KMS-11 (cell line): Measurements from ENCODE around the gene IL17RC.

Experiments
- H2AFZ ChIP-seq: fragments of 200-600 bp; sonication (generic); 2 replicates; pipeline ENCODE4 v1.6.1; 2016; ENCODE audit warnings: antibody characterized with exemption, mixed run types, low read depth
- H3K27ac ChIP-seq: fragments of 200-600 bp; sonication (generic); 2 replicates; pipeline ENCODE4 v1.6.1; 2016; ENCODE audit warnings: mild to moderate bottlenecking, mixed run types
- H3K27me3 ChIP-seq: fragments of 200-600 bp; sonication (generic); 2 replicates; pipeline ENCODE4 v1.6.1; 2017; ENCODE audit warnings: mild to moderate bottlenecking, low read depth, mixed run types, moderate library complexity; ENCODE audit not compliant: insufficient read depth
- H3K36me3 ChIP-seq: fragments of 200-600 bp; sonication (generic); 2 replicates; pipeline ENCODE4 v1.6.1; 2017; ENCODE audit warnings: mild to moderate bottlenecking, mixed run types; ENCODE audit not compliant: insufficient read depth
- H3K4me1 ChIP-seq: fragments of 200-600 bp; sonication (generic); 2 replicates; pipeline ENCODE4 v1.6.1; 2016; ENCODE audit warnings: mild to moderate bottlenecking, low read depth, mixed run types; ENCODE audit not compliant: poor library complexity, severe bottlenecking
- H3K4me2 ChIP-seq: fragments of 200-600 bp; sonication (generic); 2 replicates; pipeline ENCODE4 v1.7.0; 2016; ENCODE audit warnings: mild to moderate bottlenecking, mixed run types
- H3K4me3 ChIP-seq: fragments of 200-600 bp; sonication (generic); IDR thresholded peaks from 2 replicates; pipeline ENCODE4 v1.6.1; 2017; ENCODE audit warnings: low read depth, low read length, mixed read lengths; ENCODE audit not compliant: insufficient read depth
- H3K79me2 ChIP-seq: fragments of 200-600 bp; sonication (generic); 2 replicates; pipeline ENCODE4 v1.6.1; 2016; ENCODE audit warnings: low read depth, mixed run types; ENCODE audit not compliant: insufficient read depth
- H3K9ac ChIP-seq: fragments of 200-600 bp; sonication (generic); 2 replicates; pipeline ENCODE4 v1.6.1; 2016; ENCODE audit warnings: mild to moderate bottlenecking, mixed run types
- H4K20me1 ChIP-seq: fragments of 200-600 bp; sonication (generic); 2 replicates; pipeline ENCODE4 v1.6.1; 2016; ENCODE audit warnings: mild to moderate bottlenecking, mixed run types; ENCODE audit not compliant: insufficient read depth
- TF ChIP-seq, protein P1 (sequence below): fragments of 200-600 bp; sonication (generic); conservative IDR thresholded peaks from 2 replicates; pipeline ENCODE4 v1.6.1; 2017; ENCODE audit warnings: low read depth, mild to moderate bottlenecking, antibody characterized with exemption, low read length, moderate library complexity, mixed read lengths

IL17RC gene

DNA sequence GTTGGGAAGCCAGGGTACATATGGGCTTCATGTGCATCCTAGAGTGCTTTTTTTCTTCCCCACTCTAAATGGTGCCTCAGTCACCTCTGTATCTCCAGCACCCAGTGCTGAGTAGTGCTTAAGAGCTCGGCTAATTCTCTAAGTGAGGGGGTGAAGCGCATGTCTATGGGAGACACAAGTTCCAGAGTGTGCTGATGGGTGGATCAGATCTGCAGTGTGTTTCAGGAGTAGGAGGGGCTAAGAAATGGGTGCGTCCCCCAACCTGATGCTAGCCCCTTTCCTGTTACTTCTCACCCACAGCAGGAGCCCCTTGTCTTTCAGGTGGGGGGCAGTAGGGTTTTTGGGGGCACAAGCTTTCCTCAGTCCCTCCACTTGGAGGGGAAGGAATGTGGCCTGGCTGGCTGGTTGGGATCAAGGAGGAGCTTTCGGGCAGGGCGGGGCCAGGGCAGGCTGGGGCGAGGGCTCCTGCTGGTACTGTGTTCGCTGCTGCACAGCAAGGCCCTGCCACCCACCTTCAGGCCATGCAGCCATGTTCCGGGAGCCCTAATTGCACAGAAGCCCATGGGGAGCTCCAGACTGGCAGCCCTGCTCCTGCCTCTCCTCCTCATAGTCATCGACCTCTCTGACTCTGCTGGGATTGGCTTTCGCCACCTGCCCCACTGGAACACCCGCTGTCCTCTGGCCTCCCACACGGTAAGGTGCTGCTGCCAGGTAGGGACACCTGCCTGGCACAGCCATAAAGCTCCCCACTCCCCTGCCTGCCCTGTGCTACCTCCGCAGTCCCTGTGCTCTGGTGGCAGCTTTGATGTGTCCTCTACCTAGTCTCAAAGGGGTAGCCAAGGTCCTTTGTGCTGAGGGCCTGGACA, 14.3 kb upstream of the IL17RC start, which contains the start of gene IL17RE:
TSS of gene IL17RE (plus strand) at position 477 of the 866 bp plus-strand sequence. CDS start at position 562, 85 bp downstream.
- Histone ChIP-seq H4K20me1 (no peaks in the 10 kb centered on the region), H3K27me3 (no peaks in the 10 kb centered on the region), H3K36me3 (no peaks in the 10 kb centered on the region), H3K9ac (no peak within 1 kb of the TSS), H3K27ac (no peak within 1 kb of the TSS), H2AFZ (no peak within 1 kb of the TSS), H3K4me3 (no peak within 1 kb of the TSS), H3K79me2 (no peaks in the 10 kb centered on the region), H3K4me1 (peaks cover 9% of the 10 kb centered on the region), H3K4me2 (no peak within 1 kb of the TSS)
- TF ChIP-seq, protein P1, sequence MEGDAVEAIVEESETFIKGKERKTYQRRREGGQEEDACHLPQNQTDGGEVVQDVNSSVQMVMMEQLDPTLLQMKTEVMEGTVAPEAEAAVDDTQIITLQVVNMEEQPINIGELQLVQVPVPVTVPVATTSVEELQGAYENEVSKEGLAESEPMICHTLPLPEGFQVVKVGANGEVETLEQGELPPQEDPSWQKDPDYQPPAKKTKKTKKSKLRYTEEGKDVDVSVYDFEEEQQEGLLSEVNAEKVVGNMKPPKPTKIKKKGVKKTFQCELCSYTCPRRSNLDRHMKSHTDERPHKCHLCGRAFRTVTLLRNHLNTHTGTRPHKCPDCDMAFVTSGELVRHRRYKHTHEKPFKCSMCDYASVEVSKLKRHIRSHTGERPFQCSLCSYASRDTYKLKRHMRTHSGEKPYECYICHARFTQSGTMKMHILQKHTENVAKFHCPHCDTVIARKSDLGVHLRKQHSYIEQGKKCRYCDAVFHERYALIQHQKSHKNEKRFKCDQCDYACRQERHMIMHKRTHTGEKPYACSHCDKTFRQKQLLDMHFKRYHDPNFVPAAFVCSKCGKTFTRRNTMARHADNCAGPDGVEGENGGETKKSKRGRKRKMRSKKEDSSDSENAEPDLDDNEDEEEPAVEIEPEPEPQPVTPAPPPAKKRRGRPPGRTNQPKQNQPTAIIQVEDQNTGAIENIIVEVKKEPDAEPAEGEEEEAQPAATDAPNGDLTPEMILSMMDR: no peak

DNA sequence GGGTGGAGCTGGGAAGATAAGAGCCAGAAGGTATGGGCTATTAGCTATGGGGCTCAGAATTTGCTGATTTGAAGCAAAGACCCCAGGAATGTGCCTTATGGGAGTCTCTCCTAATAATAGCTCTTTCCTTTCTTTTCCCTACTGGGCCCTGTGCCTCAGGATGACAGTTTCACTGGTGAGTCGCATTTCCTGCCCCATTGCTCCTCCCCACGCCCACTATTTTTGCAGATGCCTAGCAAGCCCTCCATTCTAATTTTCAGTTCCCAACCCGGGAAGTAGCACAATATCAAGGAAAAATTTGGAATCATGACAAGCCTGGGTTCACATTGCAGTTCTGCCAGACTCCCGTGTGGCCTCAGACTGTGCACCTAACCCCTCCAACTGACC, 13.7 kb upstream of the IL17RC start:
- TF ChIP-seq, protein P1: no peak
- peaks cover 3% of the 10 kb centered on the region for H3K4me1 ChIP-seq
- no peaks in the 10 kb centered on the region for H3K27me3 ChIP-seq
- no peak overlapping the region for H3K9ac ChIP-seq
- H2AFZ ChIP-seq: no peak overlapping the region
- no peak overlapping the region for H3K27ac ChIP-seq
- no peaks in the 10 kb centered on the region for H3K36me3 ChIP-seq
- H3K4me2 ChIP-seq: no peak overlapping the region
- H4K20me1 ChIP-seq: no peaks in the 10 kb centered on the region
- no peaks in the 10 kb centered on the region for H3K79me2 ChIP-seq
- H3K4me3 ChIP-seq: no peak overlapping the region

DNA sequence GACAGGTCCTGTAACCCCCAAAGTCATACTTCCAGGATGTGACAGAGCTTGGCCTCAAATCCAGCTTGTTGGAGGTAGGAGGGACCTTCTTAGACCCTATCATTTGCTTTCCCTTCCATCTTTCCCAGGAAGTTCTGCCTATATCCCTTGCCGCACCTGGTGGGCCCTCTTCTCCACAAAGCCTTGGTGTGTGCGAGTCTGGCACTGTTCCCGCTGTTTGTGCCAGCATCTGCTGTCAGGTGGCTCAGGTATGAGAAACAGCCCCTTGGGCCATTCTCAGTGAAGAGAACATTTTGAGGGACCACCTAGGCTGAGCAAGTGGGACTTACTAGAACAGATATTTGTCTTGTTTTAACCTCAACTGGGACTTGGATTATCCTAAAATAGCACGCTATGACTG, 13.0 kb upstream of the IL17RC start:
- H3K4me3 ChIP-seq: no peak overlapping the region
- no peaks in the 10 kb centered on the region for H3K4me1 ChIP-seq
- no peak overlapping the region for H3K9ac ChIP-seq
- H4K20me1 ChIP-seq: no peaks in the 10 kb centered on the region
- TF ChIP-seq, protein P1: no peak
- H3K4me2 ChIP-seq: no peak overlapping the region
- H2AFZ ChIP-seq: no peak overlapping the region
- H3K27ac ChIP-seq: no peak overlapping the region
- H3K27me3 ChIP-seq: no peaks in the 10 kb centered on the region
- H3K36me3 ChIP-seq: no peaks in the 10 kb centered on the region
- no peaks in the 10 kb centered on the region for H3K79me2 ChIP-seq

DNA sequence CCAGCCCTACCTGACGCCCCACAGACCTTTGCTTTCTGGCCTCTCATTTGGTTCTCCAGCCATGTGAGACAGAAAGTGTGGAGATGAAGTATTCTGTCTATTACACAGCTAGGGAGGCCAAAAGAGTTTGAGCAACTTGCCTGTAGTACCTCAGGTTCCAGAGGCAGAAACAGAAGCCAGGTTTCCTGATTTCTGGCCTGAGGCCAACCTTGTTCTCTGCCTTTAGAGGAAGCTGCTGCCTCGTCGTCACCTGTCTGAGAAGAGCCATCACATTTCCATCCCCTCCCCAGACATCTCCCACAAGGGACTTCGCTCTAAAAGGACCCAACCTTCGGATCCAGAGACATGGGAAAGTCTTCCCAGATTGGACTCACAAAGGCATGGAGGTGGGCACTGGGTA, 10.4 kb upstream of the IL17RC start:
- Histone ChIP-seq H3K36me3 (no peaks in the 10 kb centered on the region), H3K27ac (no peak overlapping the region), H3K4me1 (peaks cover 24% of the 10 kb centered on the region), H4K20me1 (no peaks in the 10 kb centered on the region), H3K4me2 (no peak overlapping the region), H3K4me3 (no peak overlapping the region), H2AFZ (no peak overlapping the region), H3K27me3 (no peaks in the 10 kb centered on the region), H3K9ac (no peak overlapping the region), H3K79me2 (no peaks in the 10 kb centered on the region)
- TF ChIP-seq, protein P1: no peak
